HG03060 (cell line): ENCODE measurements around the gene CSNK1G2.
"Not testable (repeated sequence)": the region's sequence is repeated elsewhere in the genome, so short reads cannot be mapped to it uniquely, and the experiment has no call there.

Source experiments
- ATAC-seq: cut with Tn5 transposase; IDR thresholded peaks from one replicate; pipeline ENCODE4 v1.9.1; 2021; ENCODE audit warnings: low read depth, moderate number of reproducible peaks; ENCODE audit not compliant: unreplicated experiment

Gene CSNK1G2

DNA sequence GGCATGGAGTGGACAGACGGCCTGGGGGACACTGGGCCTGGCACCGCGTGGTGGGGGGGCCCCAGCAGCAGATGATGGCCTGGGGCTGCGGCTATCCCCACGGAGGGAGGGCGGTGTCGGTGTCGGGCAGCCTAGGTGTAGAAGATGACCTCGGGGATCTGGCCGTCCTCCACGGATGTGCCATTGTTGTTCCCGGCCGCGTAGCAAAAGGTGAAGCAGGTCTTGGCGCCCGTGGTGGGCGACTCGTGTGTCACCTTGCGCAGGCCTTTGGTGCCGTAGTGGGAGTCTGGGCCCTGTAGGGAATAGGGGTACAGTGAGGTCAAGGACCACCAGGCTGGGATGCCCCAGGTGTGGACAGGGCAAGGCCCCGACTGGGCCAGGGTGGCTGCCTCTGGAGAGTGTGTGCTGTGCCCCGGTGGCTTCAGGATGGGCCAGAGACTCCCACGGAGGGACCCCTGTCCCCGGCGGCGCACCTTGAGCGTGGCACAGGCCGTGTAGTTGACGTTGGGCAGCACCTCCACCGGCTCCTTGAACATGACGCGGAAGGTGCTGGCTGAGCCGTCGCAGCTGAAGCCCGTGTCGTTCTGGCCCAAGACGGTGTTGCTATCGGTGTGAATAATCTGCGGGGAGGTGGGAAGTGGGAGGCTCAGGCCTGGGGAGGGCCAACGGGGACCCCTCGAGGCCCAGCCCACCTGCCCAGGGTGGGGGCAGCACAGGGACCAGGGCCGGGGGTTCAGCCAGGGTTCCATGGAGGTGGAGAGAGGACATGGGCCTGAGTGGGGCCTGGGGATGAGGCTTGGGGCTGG, 45.6 kb downstream of the CSNK1G2 start:
- no peak for ATAC-seq

DNA sequence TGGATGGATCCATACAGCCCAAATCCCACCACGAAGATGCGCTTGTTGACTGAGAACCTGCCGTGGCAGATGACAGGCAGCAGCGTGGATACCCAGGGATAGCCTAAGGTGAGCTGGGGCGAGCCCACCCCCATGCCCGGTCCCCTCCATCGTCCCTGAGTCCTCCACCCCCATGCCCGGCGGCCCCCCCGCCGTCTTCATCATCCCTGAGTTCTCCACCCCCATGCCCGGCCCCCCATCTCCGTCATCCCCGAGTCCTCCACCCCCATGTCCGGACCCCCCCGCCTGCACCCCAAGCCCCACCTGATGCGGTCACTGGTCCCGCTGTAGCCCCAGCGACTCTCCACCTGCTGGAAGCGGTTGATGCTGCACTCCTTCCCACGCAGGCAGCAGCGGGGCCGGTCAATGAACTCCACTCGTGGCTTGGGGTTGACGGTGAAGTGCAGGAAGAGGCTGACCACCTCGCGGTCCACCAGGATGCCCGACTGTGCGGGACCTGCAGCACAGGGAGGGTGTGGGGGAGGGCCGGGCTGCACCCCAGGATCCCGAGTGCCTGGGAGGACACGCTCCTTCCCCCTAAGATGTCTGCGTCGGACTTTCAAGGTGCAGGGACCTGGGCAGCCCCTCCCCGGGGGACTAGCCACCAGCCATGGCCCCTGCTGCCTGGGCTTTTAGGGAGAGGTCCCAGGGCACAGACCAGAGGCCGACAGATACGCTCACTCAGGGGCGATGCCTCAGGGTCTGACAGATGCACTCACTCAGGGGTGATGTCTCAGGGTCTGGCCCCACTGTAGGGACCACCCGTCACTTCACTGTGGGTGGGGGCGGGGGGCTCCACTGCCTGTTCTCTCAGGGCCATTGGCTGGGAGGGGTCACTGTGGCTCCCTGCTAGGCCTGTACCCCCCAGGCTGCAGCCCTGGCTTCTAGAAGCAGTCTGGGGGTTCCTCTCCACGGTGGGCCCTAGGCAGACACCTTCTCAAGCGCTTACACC, 46.5 kb downstream of the CSNK1G2 start:
- no peak for ATAC-seq

GRCh38 chr19:1988464-1988863, 47.5 kb downstream of the CSNK1G2 start:
- not testable (repeated sequence) for ATAC-seq

DNA sequence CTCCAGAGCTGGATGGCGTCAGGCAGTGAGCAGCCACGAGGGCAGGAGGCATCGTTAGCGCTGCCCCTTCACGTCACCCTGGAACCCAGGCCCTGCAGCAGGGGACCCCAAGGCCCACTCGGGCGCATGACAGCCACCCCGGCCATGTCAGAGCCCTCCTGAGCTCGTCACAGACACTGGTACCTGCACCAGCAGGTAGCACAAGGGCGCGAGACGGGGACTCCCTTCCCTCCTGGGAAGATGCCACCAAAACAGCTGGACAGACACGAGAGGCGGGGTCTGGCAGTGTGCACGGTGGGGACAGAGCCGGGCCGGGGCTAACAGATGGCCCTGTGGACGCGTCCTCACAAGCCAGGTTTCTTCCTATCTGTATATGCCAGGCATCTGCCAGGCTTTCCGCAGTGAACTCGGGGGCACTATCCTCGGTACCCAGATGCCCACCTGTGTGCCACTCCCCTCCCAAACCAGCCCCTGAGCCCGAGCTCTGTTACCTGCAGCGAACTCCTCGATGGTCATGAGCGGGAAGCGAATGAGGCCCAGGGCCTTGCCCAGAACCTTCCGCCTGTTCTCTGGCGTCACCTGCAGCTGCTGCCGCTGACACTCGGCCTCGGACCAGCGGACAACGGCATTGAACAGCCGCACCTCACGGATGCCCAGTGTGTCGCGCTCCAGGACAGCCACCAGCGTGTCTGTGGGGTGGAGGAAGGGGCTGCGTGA, 48.7 kb downstream of the CSNK1G2 start:
- no peak for ATAC-seq

- no peak for ATAC-seq
Observed at GRCh38 chr19:1990230-1991017, 49.5 kb downstream of the CSNK1G2 start.

GRCh38 chr19:1991018-1991913, 50.3 kb downstream of the CSNK1G2 start:
- ATAC-seq = no peak

DNA sequence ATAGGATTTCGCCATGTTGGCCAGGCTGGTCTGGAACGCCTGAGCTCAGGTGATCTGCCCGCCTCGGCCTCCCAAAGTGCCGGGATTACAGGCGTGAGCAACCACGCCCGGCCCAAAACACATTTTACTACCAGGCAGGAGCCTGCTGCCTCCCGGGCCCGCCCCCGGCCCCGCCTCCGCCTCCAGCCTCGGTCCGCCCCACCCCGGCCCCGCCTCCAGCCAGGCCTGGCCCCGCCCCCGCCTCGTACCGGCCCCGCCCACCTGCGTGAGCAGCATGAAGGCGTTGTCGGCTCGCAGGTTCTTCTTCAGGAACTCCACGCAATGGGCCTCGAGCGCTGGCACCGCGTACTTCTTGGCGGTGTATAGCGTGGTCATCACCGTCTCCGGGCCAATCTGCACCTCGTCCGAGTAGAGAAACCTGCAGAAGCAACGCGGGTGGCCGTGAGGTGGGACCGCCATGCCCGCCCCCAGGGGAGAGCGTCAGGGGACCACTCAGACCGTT, 51.8 kb downstream of the CSNK1G2 start:
- no peak for ATAC-seq

DNA sequence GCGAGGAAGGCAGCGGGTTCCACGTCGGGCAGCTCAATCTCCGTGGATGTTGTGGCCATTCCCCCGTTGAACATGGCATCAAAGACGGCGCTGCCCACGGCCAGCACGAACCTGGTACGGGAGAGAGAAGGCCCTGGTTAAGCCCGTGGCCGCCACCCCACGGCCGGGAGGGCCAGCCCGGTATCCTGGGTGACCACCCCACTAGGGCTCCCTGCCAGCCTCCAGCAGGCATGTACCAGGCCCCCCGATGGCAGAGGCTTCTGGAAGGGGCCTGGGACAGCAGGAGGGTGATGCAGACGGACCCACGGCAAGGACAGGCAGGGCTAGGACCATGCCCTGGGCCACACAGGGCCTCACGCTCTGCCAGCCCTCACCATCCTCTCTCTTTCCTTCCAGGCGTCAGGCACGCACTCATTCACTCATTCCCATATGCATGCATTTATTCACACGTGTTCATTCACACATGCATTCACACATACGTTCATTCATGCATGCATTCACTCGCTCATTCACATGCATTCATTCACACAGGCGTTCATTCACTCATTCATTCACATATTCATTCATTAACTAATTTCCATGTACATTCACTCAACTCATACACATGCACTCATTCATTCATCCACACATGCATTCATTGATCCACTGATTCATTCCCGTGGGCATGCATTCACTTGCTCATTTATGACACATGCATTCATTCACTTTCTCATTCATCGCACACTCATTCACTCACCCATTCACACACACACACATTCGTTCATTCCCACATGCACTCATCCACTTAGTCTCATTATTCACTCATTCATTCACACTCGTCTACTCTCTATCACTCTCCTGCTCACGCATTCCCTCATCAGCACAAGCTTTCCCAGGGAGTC, 56.6 kb downstream of the CSNK1G2 start:
- no peak for ATAC-seq

DNA sequence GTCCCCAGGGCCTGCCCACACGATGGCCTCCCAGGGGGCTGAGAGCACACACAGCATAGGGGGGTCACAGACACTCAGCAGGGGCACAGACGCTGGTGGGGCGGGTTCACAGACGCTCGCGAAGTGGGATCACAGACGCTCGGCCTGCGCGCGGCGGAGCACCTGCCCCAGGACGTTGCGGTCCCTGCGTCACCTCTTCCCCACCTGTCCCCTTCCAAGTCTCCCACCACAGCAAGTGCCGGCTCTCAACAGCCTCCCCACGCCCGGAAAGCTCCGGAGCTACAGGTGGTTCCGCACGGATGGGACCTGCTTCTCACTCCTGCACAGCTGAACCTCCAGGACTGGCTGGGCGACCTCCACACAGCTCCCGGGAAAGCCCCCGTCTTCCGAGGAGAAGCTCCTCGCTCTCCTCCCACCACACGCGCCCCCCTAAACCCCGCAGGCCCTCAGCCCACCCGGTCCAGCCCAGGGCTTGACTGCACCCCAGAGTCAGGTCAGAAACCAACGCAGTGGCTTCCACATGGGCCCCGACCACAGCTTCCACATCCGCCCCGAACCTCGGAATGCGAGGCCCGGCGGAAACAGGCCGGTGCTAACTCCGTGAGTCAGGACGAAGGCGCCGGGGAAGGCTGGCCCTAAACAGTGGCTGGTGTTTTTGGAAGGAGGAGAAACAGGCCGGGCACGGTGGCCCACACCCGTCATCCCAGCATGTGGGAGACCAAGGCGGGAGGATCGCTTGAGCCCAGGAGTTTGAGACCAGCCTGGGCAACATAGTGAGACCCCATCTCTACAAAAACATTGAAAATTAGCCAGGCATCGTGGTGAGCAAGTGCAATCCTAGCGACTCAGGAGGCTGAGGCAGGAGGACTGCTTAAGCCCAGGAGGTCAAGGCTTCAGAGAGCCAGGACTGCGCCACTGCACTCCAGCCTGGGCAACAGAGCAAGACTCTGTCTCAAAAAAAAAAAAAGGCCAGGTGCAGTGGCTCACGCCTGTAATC, 58.0 kb downstream of the CSNK1G2 start:
- ATAC-seq = no peak

- ATAC-seq = no peak
Observed at GRCh38 chr19:1999856-2000515, 59.0 kb downstream of the CSNK1G2 start.

GRCh38 chr19:2003874-2004273, 62.9 kb downstream of the CSNK1G2 start:
- ATAC-seq = no peak

GRCh38 chr19:2010135-2010668, 69.2 kb downstream of the CSNK1G2 start:
- ATAC-seq = no peak

DNA sequence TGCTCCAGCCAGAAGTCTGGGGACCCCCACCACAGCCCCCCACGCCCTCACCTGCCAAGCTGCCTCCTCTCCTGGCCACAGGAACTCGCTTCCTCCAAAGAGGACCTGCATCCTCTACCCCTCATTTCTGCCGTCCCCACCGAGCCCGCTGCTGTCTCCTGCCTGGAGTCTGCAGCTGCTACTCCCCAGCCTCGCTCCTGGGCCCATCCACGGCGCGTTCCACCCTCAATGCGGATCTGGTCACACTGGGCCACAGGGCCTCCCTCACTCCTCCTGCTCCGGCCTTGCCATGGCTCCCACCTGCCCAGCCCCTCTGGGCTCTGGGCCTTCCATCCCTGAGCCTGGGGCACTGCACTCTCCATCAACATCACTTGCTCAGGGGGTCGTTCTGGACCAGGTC, 70.2 kb downstream of the CSNK1G2 start:
- ATAC-seq = no peak

DNA sequence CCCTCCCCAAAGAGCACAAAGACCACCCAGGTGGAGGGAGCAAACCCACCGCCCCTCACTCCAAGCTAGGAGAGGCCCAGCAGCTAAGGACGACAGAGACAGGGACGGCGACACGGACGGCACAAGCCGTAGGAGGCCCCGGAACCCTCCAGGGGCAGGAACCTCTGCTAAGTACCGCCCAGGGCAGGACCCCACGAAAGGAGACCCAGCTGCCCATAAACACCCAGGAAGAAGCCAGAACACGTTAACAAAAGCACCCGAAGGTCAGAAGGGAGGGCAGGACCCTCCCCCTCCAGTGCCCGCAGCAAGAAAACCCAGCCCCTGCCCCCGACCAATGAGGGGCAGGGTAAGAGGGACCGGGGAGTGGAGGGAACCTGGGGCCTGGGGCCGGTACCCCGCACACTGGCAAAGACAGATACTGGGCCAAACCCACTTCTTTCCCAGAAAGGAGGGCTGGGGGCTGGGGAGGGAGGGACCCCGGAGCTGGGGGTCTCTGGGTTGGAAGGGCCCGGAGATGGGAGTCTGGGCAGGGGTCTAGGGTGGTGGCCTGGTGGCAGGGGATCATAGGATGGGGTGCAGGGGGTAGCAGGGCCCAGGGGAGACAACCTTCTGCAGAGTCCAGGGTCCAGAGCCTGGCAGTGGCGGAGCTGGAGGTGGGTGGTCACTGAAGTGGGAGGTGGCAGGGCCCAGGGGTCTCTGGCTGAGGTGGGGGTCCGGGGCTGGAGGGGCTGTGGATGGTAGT, 72.1 kb downstream of the CSNK1G2 start:
- no peak for ATAC-seq

- no peak for ATAC-seq
Observed at GRCh38 chr19:2013683-2013961, 72.7 kb downstream of the CSNK1G2 start.
